Natural killer cell treated with Interleukin-12 subunit alpha and Interleukin-12 subunit beta and Interleukin-15 and Interleukin-18, amount 100 ng/mL, for 72 hours (primary cell): ENCODE results near the gene HDAC10. TPM values are rescaled to one million over a fixed set of nuclear protein-coding genes. Genes with fewer than 3 reads are reported as not detected.

ENCODE experiments used
- ATAC-seq, 2 donors: fragments of 150-1000 bp; cut with Tn5 transposase in 1 of 2; sonication (Bioruptor Pico), chemical (Tn5 transposase) in 1 of 2; 2 replicates each; pipeline ENCODE4 v1.10.0; 2021
- DNase-seq: peaks from one replicate; pipeline ENCODE4 v3.0.0; 2022; ENCODE audit warnings: low spot score
- H3K27ac Mint-ChIP-seq, 2 donors: 1 replicate in 1 of 2; 2 replicates in 1 of 2; pipeline ENCODE4 v1.8.0; 2022; ENCODE audit warnings: mixed read lengths in 2 of 2, mild to moderate bottlenecking in 1 of 2, moderate library complexity in 1 of 2
- H3K27me3 Mint-ChIP-seq, 2 donors: 1 replicate in 1 of 2; 2 replicates in 1 of 2; pipeline ENCODE4 v1.8.0; 2022; ENCODE audit warnings: mixed read lengths in 2 of 2
- H3K36me3 Mint-ChIP-seq: one replicate; pipeline ENCODE4 v1.8.0; 2022; ENCODE audit warnings: mixed read lengths
- H3K4me1 Mint-ChIP-seq, 2 donors: 1 replicate in 1 of 2; 2 replicates in 1 of 2; pipeline ENCODE4 v1.8.0; 2022; ENCODE audit warnings: low read depth in 2 of 2, mixed read lengths in 2 of 2, mild to moderate bottlenecking in 1 of 2
- H3K4me3 Mint-ChIP-seq: one replicate; pipeline ENCODE4 v1.8.0; 2022; ENCODE audit warnings: mixed read lengths
- H3K9me3 Mint-ChIP-seq: 2 replicates; pipeline ENCODE4 v1.8.0; 2022; ENCODE audit warnings: mixed read lengths
- total RNA-seq, 2 donors: library from RNA; stranded (reverse); gene quantifications; one replicate each; pipeline ENCODE4 v1.2.3, GENCODE V29; 2022

The HDAC10 gene
- total RNA-seq, 2 donors from 2014 or later, result 54.5 to 113 TPM

- no peak overlapping the region for H3K27ac Mint-ChIP-seq
- H3K4me1 Mint-ChIP-seq, result peaks cover 0 to 3% of the 10 kb centered on the region in 2 donors
- no peak for ATAC-seq
- H3K9me3 Mint-ChIP-seq, result no peaks in the 10 kb centered on the region
- no peaks in the 10 kb centered on the region for H3K36me3 Mint-ChIP-seq
- peaks cover 0 to 12% of the 10 kb centered on the region in 2 donors for H3K27me3 Mint-ChIP-seq
- H3K4me3 Mint-ChIP-seq, result no peak overlapping the region
- DNase-seq, result no peak
These were observed 39.0 kb upstream of the HDAC10 start for GRCh38 chr22:50289942-50290630.

DNA sequence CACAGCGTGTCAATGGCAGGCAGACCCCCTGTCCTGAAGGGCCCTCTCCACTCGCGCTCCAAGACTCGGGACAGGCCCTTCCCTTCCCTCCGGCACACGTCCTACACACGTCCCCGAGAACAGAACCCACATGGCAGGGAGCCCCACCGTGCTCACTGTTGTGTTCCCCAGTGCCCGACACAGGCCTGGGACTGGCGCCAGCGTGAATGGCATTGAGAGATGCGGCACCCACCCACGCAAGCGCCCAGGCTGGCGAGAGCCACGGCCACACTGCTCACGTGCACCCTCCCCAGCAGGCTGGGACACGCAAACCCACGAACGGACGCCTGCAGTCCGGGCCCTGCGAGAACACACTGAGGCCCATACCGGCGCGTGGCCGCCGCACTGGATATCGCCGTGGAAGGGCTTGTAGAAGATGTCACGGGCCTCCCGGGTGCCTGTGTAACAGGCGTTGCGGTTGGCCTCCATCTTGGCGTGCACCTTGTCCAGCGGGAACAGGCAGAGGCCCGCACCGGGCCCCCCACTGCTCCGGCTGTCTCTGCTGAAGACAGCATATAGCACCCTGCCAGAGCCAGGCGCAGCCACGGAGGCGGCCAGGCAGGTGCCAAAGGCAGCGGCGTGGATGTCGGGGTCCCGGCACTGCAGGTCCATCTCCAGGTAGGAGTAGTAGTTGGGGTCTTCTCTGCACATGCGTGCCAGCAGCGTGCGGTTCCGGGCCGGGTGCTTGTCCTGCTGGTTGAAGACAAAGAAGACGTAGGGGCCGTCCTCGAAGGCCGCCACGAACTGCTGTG, 38.3 kb upstream of the HDAC10 start:
- no peak overlapping the region for H3K27ac Mint-ChIP-seq
- DNase-seq, result no peak
- H3K4me1 Mint-ChIP-seq, result peaks cover 0 to 3% of the 10 kb centered on the region in 2 donors
- H3K9me3 Mint-ChIP-seq, result no peaks in the 10 kb centered on the region
- peaks cover 0 to 12% of the 10 kb centered on the region in 2 donors for H3K27me3 Mint-ChIP-seq
- no peaks in the 10 kb centered on the region for H3K36me3 Mint-ChIP-seq
- ATAC-seq, result no peak
- H3K4me3 Mint-ChIP-seq, result no peak overlapping the region

- peaks cover 0 to 3% of the 10 kb centered on the region in 2 donors for H3K4me1 Mint-ChIP-seq
- H3K36me3 Mint-ChIP-seq, result no peaks in the 10 kb centered on the region
- DNase-seq (no peak), ATAC-seq (no peak)
- H3K9me3 Mint-ChIP-seq, result no peaks in the 10 kb centered on the region
- no peak overlapping the region for H3K4me3 Mint-ChIP-seq
- peaks cover 0 to 9% of the 10 kb centered on the region in 2 donors for H3K27me3 Mint-ChIP-seq
- H3K27ac Mint-ChIP-seq, result no peak overlapping the region
These were observed 36.7 kb upstream of the HDAC10 start for GRCh38 chr22:50287731-50288130.

DNA sequence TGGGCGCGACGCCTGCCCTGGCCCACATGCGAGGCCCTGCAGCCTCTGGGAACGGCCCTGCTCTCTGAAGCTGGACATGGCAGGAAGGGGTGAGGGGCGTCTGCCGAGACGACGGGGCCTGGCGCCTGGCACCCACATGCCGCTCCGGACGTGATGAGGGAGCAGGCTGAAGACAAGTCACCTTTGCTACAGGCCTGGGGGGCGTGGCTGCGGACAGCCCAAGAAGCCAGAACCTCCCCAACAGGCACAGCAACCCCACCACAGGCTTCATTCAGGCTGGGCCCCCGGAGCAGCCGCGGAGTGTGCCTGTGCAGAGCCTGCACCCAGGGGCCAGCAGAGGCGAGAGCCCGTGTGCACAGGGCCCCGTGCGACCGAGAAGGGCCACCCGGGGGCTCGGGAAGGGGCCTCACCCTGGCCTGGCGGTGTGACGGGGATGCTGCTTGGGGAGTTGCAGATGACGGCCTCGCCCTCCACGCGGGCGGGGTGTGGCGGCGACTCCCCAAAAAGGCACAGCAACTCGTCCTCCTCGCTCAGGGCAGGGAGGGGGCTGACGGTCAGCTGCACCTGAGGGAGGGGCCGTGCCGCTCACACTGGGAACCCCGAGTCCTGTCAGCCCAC, 35.7 kb upstream of the HDAC10 start:
- no peaks in the 10 kb centered on the region for H3K36me3 Mint-ChIP-seq
- H3K9me3 Mint-ChIP-seq, result no peaks in the 10 kb centered on the region
- H3K27ac Mint-ChIP-seq, result no peak overlapping the region
- no peak for ATAC-seq
- H3K4me3 Mint-ChIP-seq, result no peak overlapping the region
- no peak for DNase-seq
- H3K4me1 Mint-ChIP-seq, result no peaks in the 10 kb centered on the region
- peaks cover 0 to 4% of the 10 kb centered on the region in 2 donors for H3K27me3 Mint-ChIP-seq

DNA sequence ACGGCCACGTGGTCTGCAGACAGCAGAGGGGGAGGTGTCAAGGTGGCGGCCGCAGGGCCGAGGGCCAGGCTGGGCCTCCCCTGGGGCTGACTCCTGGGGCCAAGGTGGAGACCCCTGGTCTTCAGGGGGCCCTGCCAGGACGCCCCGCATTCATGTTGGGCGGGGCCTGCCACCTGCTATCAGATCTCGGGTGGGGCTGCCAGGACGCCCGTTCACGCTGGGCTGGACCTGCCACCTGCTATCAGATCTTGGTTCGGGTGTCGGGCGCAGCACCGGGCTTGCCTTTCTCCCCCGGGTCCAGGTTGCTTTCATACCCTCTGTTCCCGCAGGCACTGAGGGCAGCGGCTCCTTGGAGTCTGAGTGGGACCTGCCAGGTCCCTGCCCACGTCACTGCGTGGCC, 35.2 kb upstream of the HDAC10 start:
- Mint-ChIP-seq H3K27me3 (no peaks in the 10 kb centered on the region), H3K9me3 (no peaks in the 10 kb centered on the region), H3K36me3 (no peaks in the 10 kb centered on the region), H3K27ac (no peak overlapping the region), H3K4me3 (no peak overlapping the region), H3K4me1 (no peaks in the 10 kb centered on the region)
- DNase-seq (no peak), ATAC-seq (no peak)

- Mint-ChIP-seq H3K27me3 (no peaks in the 10 kb centered on the region), H3K27ac (no peak overlapping the region), H3K4me1 (no peaks in the 10 kb centered on the region)
These were observed 34.6 kb upstream of the HDAC10 start for GRCh38 chr22:50285568-50286229.

GRCh38 chr22:50284479-50284878, 33.4 kb upstream of the HDAC10 start:
- no peaks in the 10 kb centered on the region for H3K9me3 Mint-ChIP-seq
- H3K27me3 Mint-ChIP-seq, result no peaks in the 10 kb centered on the region
- H3K36me3 Mint-ChIP-seq, result no peaks in the 10 kb centered on the region
- no peak overlapping the region for H3K4me3 Mint-ChIP-seq
- H3K4me1 Mint-ChIP-seq, result no peaks in the 10 kb centered on the region
- no peak for ATAC-seq
- no peak overlapping the region for H3K27ac Mint-ChIP-seq
- DNase-seq, result no peak

More at GRCh38 chr22:50285568-50286229, 34.6 kb upstream of the HDAC10 start:
- DNase-seq (no peak), ATAC-seq (no peak)
- Mint-ChIP-seq H3K36me3 (no peaks in the 10 kb centered on the region), H3K4me3 (no peak overlapping the region), H3K9me3 (no peaks in the 10 kb centered on the region)

- ATAC-seq, result no peak
- Mint-ChIP-seq H3K27ac (no peak overlapping the region), H3K9me3 (no peaks in the 10 kb centered on the region), H3K4me3 (no peak overlapping the region), H3K27me3 (no peaks in the 10 kb centered on the region), H3K4me1 (no peaks in the 10 kb centered on the region), H3K36me3 (no peaks in the 10 kb centered on the region)
- DNase-seq, result no peak
These were observed 32.8 kb upstream of the HDAC10 start for GRCh38 chr22:50283821-50284220.

GRCh38 chr22:50282361-50283155, 31.5 kb upstream of the HDAC10 start:
- Mint-ChIP-seq H3K36me3 (no peaks in the 10 kb centered on the region), H3K9me3 (no peaks in the 10 kb centered on the region), H3K4me3 (no peak overlapping the region)

DNA sequence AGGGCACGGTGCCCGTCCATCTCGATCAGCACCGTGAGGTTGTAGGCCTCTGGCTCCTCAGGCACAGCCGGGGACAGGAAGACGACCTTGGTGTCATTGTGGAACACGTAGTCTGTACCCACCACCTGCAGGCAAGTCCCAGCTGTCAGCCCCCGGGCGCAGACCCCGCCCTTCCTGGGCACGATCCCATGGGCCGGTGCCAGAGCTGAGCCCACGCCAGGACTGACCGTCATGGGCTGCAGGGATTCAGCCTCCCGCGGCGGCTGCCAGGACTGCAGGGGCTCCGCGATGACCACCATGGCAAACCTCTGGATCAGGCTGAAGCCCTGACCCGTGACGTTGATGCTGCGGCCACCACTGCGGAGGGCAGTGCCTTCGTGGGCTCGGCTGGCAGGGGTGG, 30.9 kb upstream of the HDAC10 start:
- no peaks in the 10 kb centered on the region for H3K27me3 Mint-ChIP-seq
- H3K9me3 Mint-ChIP-seq, result no peaks in the 10 kb centered on the region
- H3K4me3 Mint-ChIP-seq, result no peak overlapping the region
- ATAC-seq (no peak), DNase-seq (no peak)
- H3K27ac Mint-ChIP-seq, result no peak overlapping the region
- H3K36me3 Mint-ChIP-seq, result no peaks in the 10 kb centered on the region
- H3K4me1 Mint-ChIP-seq, result no peaks in the 10 kb centered on the region

More at GRCh38 chr22:50282361-50283155, 31.5 kb upstream of the HDAC10 start:
- no peak for DNase-seq
- Mint-ChIP-seq H3K27me3 (no peaks in the 10 kb centered on the region), H3K4me1 (no peaks in the 10 kb centered on the region), H3K27ac (no peak overlapping the region)
- no peak for ATAC-seq

DNA sequence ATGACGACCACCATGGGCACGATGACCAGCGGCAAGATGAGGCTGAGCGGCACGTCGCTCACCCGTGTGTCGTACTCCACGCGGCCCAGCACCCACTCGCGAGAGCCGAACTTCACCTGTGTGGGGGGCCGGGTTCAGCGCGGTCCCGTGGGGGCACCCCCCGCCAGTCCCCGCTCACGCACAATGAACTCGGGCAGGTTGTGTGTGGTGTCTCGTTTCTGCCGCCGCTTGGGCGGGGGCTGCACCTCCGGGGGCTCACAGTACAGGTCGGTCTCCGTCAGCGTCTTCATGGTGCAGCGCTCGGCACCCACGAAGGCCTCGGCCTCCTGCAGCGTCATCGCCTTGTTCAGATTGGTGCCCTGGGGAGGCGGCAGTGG, 30.3 kb upstream of the HDAC10 start:
- Mint-ChIP-seq H3K4me1 (no peaks in the 10 kb centered on the region), H3K27ac (no peak overlapping the region), H3K27me3 (no peaks in the 10 kb centered on the region), H3K9me3 (no peaks in the 10 kb centered on the region), H3K4me3 (no peak overlapping the region), H3K36me3 (no peaks in the 10 kb centered on the region)
- ATAC-seq, result no peak
- no peak for DNase-seq

GRCh38 chr22:50280708-50281383, 29.8 kb upstream of the HDAC10 start:
- Mint-ChIP-seq H3K27ac (no peak overlapping the region), H3K9me3 (no peaks in the 10 kb centered on the region), H3K4me1 (no peaks in the 10 kb centered on the region), H3K27me3 (no peaks in the 10 kb centered on the region), H3K4me3 (no peak overlapping the region), H3K36me3 (no peaks in the 10 kb centered on the region)
- DNase-seq (no peak), ATAC-seq (no peak)
